Measurements from ENCODE around the gene RSPH4A. TPM values are rescaled to one million over a fixed set of nuclear protein-coding genes. Genes with fewer than 3 reads are reported as not detected.

RSPH4A gene
- total RNA-seq, 4 donors from 2014 or later, result 0.29 to 0.50 TPM; not detected in 2

- WGBS, result 60% methylated on average over 3 of the region's 3 CpGs
- Histone ChIP-seq H3K36me3 (no peaks in the 10 kb centered on the region), H3K4me1 (no peaks in the 10 kb centered on the region), H3K4me3 (no peak overlapping the region), H3K9me3 (no peaks in the 10 kb centered on the region), H3K27ac (replicated peaks in 1 of 4) (no peak overlapping the region), H3K27me3 (no peaks in the 10 kb centered on the region)
- intact Hi-C loops (cut with DNase I), result no loop called here
- TF ChIP-seq POLR2AphosphoS5 (IDR thresholded peaks at IDR 0.05) (no peak), POLR2A (IDR thresholded peaks at IDR 0.05; ENCODE audit: low read depth) (no peak), CTCF (IDR thresholded peaks at IDR 0.05) (no peak)
- no peak for DNase-seq (ENCODE audit: extremely low spot score)
These were observed 7.9 kb downstream of the RSPH4A start for GRCh38 chr6:116624036-116624805.

GRCh38 chr6:116625872-116626271, 9.6 kb downstream of the RSPH4A start:
- no peaks in the 10 kb centered on the region for H3K27me3 ChIP-seq
- H3K9me3 ChIP-seq, result no peaks in the 10 kb centered on the region
- H3K4me3 ChIP-seq, result no peak overlapping the region
- no peaks in the 10 kb centered on the region for H3K4me1 ChIP-seq
- intact Hi-C loops (cut with DNase I), result no loop called here
- TF ChIP-seq EP300 (IDR thresholded peaks at IDR 0.05) (no peak), POLR2A (IDR thresholded peaks at IDR 0.05; ENCODE audit: low read depth) (no peak), CTCF (IDR thresholded peaks at IDR 0.05) (no peak), POLR2AphosphoS5 (IDR thresholded peaks at IDR 0.05) (no peak)
- no peak for DNase-seq (ENCODE audit: extremely low spot score)
- WGBS, result 93% methylated on average over 3 of the region's 3 CpGs
- no peak overlapping the region for H3K27ac ChIP-seq (replicated peaks in 1 of 4)
- H3K36me3 ChIP-seq, result no peaks in the 10 kb centered on the region

DNA sequence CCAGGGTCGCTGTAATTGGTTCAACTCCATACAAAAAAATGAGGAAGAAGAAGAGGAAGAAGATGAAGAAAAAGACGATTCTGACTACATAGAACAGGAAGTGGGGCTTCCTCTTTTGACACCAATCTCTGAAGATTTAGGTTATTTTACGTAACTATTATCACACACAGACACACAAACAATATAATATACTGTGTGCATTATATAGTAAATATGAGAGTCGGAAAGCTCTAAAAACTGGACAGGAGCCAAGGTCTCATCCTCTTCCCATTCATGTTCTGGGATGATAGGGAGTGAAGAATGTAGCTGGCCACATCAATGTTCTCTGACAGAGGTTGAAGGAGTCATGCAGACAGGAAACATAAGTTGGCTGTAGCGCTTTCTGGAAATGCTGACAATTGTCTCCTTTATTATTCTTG, 13.3 kb downstream of the RSPH4A start:
- intact Hi-C loops (cut with DNase I), result no loop called here

GRCh38 chr6:116631379-116631990, 15.2 kb downstream of the RSPH4A start:
- 57% methylated on average over 5 of the region's 5 CpGs for WGBS
- DNase-seq (ENCODE audit: extremely low spot score), result no peak

More for the DNA sequence above, 13.3 kb downstream of the RSPH4A start:
- no peak for DNase-seq (ENCODE audit: extremely low spot score)
- WGBS, result 56% methylated on average over 5 of the region's 5 CpGs
- Histone ChIP-seq H3K9me3 (no peaks in the 10 kb centered on the region), H3K4me3 (no peak overlapping the region), H3K36me3 (peaks cover 8 to 24% (median 11%) of the 10 kb centered on the region in 4 donors), H3K4me1 (no peaks in the 10 kb centered on the region), H3K27ac (replicated peaks in 1 of 4) (no peak overlapping the region), H3K27me3 (no peaks in the 10 kb centered on the region)
- TF ChIP-seq EP300 (IDR thresholded peaks at IDR 0.05), result no peak
- no peak for TF ChIP-seq CTCF (IDR thresholded peaks at IDR 0.05)
- no peak for TF ChIP-seq POLR2AphosphoS5 (IDR thresholded peaks at IDR 0.05)

More at GRCh38 chr6:116631379-116631990, 15.2 kb downstream of the RSPH4A start:
- intact Hi-C loops (cut with DNase I), result no loop called here
- Histone ChIP-seq H3K9me3 (no peaks in the 10 kb centered on the region), H3K36me3 (peaks cover 8 to 27% (median 13%) of the 10 kb centered on the region in 4 donors), H3K27me3 (no peaks in the 10 kb centered on the region), H3K4me3 (no peak overlapping the region), H3K27ac (replicated peaks in 1 of 4) (no peak overlapping the region), H3K4me1 (no peaks in the 10 kb centered on the region)
- TF ChIP-seq CTCF (IDR thresholded peaks at IDR 0.05), result no peak
- no peak for TF ChIP-seq EP300 (IDR thresholded peaks at IDR 0.05)
- peak in 1 of 2 donors; percentile 6 for TF ChIP-seq POLR2AphosphoS5 (IDR thresholded peaks at IDR 0.05)
